Dendritic cell treated with granulocyte-macrophage colony-stimulating factor and Interleukin-4, amounts not matched to agents 40 ng/mL and 50 ng/mL, for 4 days (primary cell): Measurements from ENCODE around the gene MMP8.
A peak's percentile ranks its signal among the peaks of the same experiment; 100 is the strongest.

ENCODE experiments used
- H3K27ac Mint-ChIP-seq: one replicate; pipeline ENCODE4 v1.8.0; 2022; ENCODE audit warnings: mild to moderate bottlenecking, mixed read lengths
- H3K27me3 Mint-ChIP-seq: one replicate; pipeline ENCODE4 v1.8.0; 2022; ENCODE audit warnings: mild to moderate bottlenecking, mixed read lengths
- H3K36me3 Mint-ChIP-seq: one replicate; pipeline ENCODE4 v1.8.0; 2022; ENCODE audit warnings: low read depth, mixed read lengths
- H3K4me1 Mint-ChIP-seq: one replicate; pipeline ENCODE4 v1.8.0; 2022; ENCODE audit warnings: low read depth, mixed read lengths
- H3K4me3 Mint-ChIP-seq: one replicate; pipeline ENCODE4 v1.8.0; 2022; ENCODE audit warnings: mild to moderate bottlenecking, moderate library complexity, mixed read lengths
- H3K9me3 Mint-ChIP-seq: one replicate; pipeline ENCODE4 v1.8.0; 2022; ENCODE audit warnings: mixed read lengths
- intact Hi-C: fragments of 100-400 bp; cut with micrococcal nuclease; formaldehyde crosslinking; loops from one replicate; pipeline ENCODE4 v1.15.0; 2022

The MMP8 gene

GRCh38 chr11:102724904-102725500 lies at the start of gene MMP8:
Gene MMP8 (minus strand): TSS chr11:102724954. CDS start chr11:102724855, 99 bp downstream.
- no peak within 1 kb of the TSS for H3K4me3 Mint-ChIP-seq
- no peaks in the 10 kb centered on the region for H3K36me3 Mint-ChIP-seq
- no peak within 1 kb of the TSS for H3K27ac Mint-ChIP-seq
- no peaks in the 10 kb centered on the region for H3K9me3 Mint-ChIP-seq
- peaks cover 53% of the 10 kb centered on the region for H3K4me1 Mint-ChIP-seq
- peaks cover 3% of the 10 kb centered on the region for H3K27me3 Mint-ChIP-seq
- intact Hi-C loops, result no loop called here

GRCh38 chr11:102773386-102773785 lies 48.6 kb upstream of the MMP8 start:
- H3K9me3 Mint-ChIP-seq, result no peaks in the 10 kb centered on the region
- no peak overlapping the region for H3K4me3 Mint-ChIP-seq
- intact Hi-C loops, result no loop called here
- H3K4me1 Mint-ChIP-seq, result peaks cover 7% of the 10 kb centered on the region
- H3K36me3 Mint-ChIP-seq, result no peaks in the 10 kb centered on the region
- no peak overlapping the region for H3K27ac Mint-ChIP-seq
- H3K27me3 Mint-ChIP-seq, result peaks cover 43% of the 10 kb centered on the region

- Mint-ChIP-seq H3K27me3 (peaks cover 55% of the 10 kb centered on the region), H3K4me3 (no peak overlapping the region), H3K9me3 (no peaks in the 10 kb centered on the region), H3K4me1 (peaks cover 7% of the 10 kb centered on the region), H3K27ac (no peak overlapping the region), H3K36me3 (no peaks in the 10 kb centered on the region)
- intact Hi-C loops, result no loop called here
Observed at GRCh38 chr11:102771351-102771750, 46.6 kb upstream of the MMP8 start.

- Mint-ChIP-seq H3K4me1 (peaks cover 7% of the 10 kb centered on the region), H3K4me3 (no peak overlapping the region), H3K36me3 (no peaks in the 10 kb centered on the region), H3K9me3 (no peaks in the 10 kb centered on the region), H3K27me3 (peaks cover 59% of the 10 kb centered on the region), H3K27ac (no peak overlapping the region)
- intact Hi-C loops, result no loop called here
Observed at GRCh38 chr11:102770191-102770590, 45.4 kb upstream of the MMP8 start.

- intact Hi-C loops, result no loop called here
- Mint-ChIP-seq H3K4me3 (no peak overlapping the region), H3K27ac (no peak overlapping the region), H3K9me3 (no peaks in the 10 kb centered on the region), H3K27me3 (peaks cover 75% of the 10 kb centered on the region), H3K36me3 (no peaks in the 10 kb centered on the region), H3K4me1 (peaks cover 10% of the 10 kb centered on the region)
Observed at GRCh38 chr11:102767800-102768199, 43.0 kb upstream of the MMP8 start.

- Mint-ChIP-seq H3K36me3 (no peaks in the 10 kb centered on the region), H3K9me3 (no peaks in the 10 kb centered on the region), H3K4me1 (peaks cover 26% of the 10 kb centered on the region), H3K27me3 (peaks cover 64% of the 10 kb centered on the region), H3K4me3 (no peak overlapping the region), H3K27ac (no peak overlapping the region)
- intact Hi-C loops, result no loop called here
Observed at GRCh38 chr11:102763440-102763839, 38.7 kb upstream of the MMP8 start.

GRCh38 chr11:102762361-102762767 lies 37.6 kb upstream of the MMP8 start:
- H3K4me1 Mint-ChIP-seq, result peaks cover 37% of the 10 kb centered on the region
- H3K4me3 Mint-ChIP-seq, result no peak overlapping the region
- intact Hi-C loops, result no loop called here
- H3K27ac Mint-ChIP-seq, result no peak overlapping the region
- H3K36me3 Mint-ChIP-seq, result no peaks in the 10 kb centered on the region
- peaks cover 58% of the 10 kb centered on the region for H3K27me3 Mint-ChIP-seq
- H3K9me3 Mint-ChIP-seq, result no peaks in the 10 kb centered on the region

GRCh38 chr11:102761646-102762238 lies 37.0 kb upstream of the MMP8 start:
- Mint-ChIP-seq H3K27me3 (peaks cover 59% of the 10 kb centered on the region), H3K4me3 (no peak overlapping the region), H3K27ac (no peak overlapping the region), H3K4me1 (peaks cover 43% of the 10 kb centered on the region), H3K9me3 (no peaks in the 10 kb centered on the region), H3K36me3 (no peaks in the 10 kb centered on the region)
- intact Hi-C loops, result no loop called here

GRCh38 chr11:102760344-102761035 lies 35.7 kb upstream of the MMP8 start:
- intact Hi-C loops, result no loop called here
- no peak overlapping the region for H3K4me3 Mint-ChIP-seq
- peaks cover 57% of the 10 kb centered on the region for H3K27me3 Mint-ChIP-seq
- no peak overlapping the region for H3K27ac Mint-ChIP-seq
- H3K4me1 Mint-ChIP-seq, result peaks cover 44% of the 10 kb centered on the region
- no peaks in the 10 kb centered on the region for H3K9me3 Mint-ChIP-seq
- H3K36me3 Mint-ChIP-seq, result no peaks in the 10 kb centered on the region

- Mint-ChIP-seq H3K27me3 (peaks cover 56% of the 10 kb centered on the region), H3K36me3 (no peaks in the 10 kb centered on the region), H3K4me1 (peaks cover 43% of the 10 kb centered on the region), H3K4me3 (no peak overlapping the region), H3K27ac (peak overlapping the region; percentile 79), H3K9me3 (no peaks in the 10 kb centered on the region)
- intact Hi-C loops, result loop anchor here (1.0 kb wide), 2 partner anchors 124 to 162 kb away; no protein-coding TSS in a partner anchor
Observed at GRCh38 chr11:102757823-102758549, 33.2 kb upstream of the MMP8 start.

GRCh38 chr11:102753267-102753666 lies 28.5 kb upstream of the MMP8 start:
- Mint-ChIP-seq H3K4me3 (no peak overlapping the region), H3K4me1 (peaks cover 22% of the 10 kb centered on the region), H3K9me3 (no peaks in the 10 kb centered on the region), H3K27ac (no peak overlapping the region), H3K36me3 (no peaks in the 10 kb centered on the region), H3K27me3 (peaks cover 75% of the 10 kb centered on the region)
- intact Hi-C loops, result no loop called here

GRCh38 chr11:102751673-102752072 lies 26.9 kb upstream of the MMP8 start:
- intact Hi-C loops, result no loop called here
- Mint-ChIP-seq H3K4me1 (peaks cover 6% of the 10 kb centered on the region), H3K27me3 (peaks cover 79% of the 10 kb centered on the region)

GRCh38 chr11:102749101-102749722 lies 24.5 kb upstream of the MMP8 start:
- intact Hi-C loops, result no loop called here

More at GRCh38 chr11:102751673-102752072, 26.9 kb upstream of the MMP8 start:
- Mint-ChIP-seq H3K9me3 (no peaks in the 10 kb centered on the region), H3K36me3 (no peaks in the 10 kb centered on the region), H3K4me3 (no peak overlapping the region), H3K27ac (no peak overlapping the region)

More at GRCh38 chr11:102749101-102749722, 24.5 kb upstream of the MMP8 start:
- peaks cover 6% of the 10 kb centered on the region for H3K9me3 Mint-ChIP-seq
- H3K4me3 Mint-ChIP-seq, result no peak overlapping the region
- H3K27me3 Mint-ChIP-seq, result peaks cover 70% of the 10 kb centered on the region
- no peaks in the 10 kb centered on the region for H3K36me3 Mint-ChIP-seq
- peaks cover 6% of the 10 kb centered on the region for H3K4me1 Mint-ChIP-seq
- no peak overlapping the region for H3K27ac Mint-ChIP-seq
